Measurements from ENCODE around the gene TNPO3.
"Not testable (repeated sequence)": the region's sequence is repeated elsewhere in the genome, so short reads cannot be mapped to it uniquely, and the experiment has no call there.

Gene TNPO3

DNA sequence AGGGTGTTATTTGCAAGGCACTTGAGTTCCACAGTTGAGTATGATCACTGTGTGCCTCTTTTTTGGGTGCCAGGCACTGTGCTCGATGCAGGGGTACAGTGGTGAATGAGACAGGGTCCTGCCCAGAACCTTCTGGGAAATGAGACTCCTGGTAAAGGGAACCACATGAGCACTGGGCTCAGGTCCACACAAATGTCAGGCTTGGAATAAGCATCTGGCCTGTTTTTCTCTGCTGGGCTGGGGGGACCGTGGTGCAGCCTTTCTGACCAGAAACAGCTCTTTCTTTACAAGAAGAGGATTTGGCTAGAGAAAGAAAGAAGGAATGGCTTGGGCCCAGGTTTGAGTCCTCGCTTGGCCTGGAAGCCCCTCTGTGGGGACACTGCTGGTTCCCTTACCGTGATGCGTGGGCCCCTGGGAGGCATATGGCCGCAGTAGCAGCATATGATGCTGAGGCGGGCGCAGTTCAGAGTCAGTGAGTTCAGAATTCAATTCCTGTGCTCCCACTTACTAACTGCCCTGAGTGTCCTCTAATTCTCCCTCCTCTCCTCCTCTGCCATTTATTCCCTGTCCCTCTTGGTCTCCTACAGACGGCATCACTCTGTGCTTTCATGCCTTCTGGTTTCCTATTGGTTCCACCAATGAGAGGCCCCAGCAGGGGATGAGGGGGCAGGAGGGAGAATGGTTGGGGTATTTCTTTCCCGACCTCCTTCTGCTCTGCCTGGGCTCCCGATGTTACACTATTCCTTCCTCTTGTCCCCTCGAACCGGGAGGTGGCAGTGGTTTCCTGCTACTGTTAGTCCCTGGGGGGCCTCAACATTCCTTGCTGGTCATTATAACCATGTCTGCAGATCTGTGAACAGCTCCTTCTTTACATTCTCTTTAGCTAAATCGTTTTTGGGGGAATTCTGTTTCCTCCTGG is 134.8 kb downstream of the TNPO3 start:
- no peak for DNase-seq

- no peak for DNase-seq
Observed at GRCh38 chr7:128919241-128919640, 135.7 kb downstream of the TNPO3 start.

GRCh38 chr7:128918016-128918665 is 136.8 kb downstream of the TNPO3 start:
- DNase-seq: no peak

DNA sequence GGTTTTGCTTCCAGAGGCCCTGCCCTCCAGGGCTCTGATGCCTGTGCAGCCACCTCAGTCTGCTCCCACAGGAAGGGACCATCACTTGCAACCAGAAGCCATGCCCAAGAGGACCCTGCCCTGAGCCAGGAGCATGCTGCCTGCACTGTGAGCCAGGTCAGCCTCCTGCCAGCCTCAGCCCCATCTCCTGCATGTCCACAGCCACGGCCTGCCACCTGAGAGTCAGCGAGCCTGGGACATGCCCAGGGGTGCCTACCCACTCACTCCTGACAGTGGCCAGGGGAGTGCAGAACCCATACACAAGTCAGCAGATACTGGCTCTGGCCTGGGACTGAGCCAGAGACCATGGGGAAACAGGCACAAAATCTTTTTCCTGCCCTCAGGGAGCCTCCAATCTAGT is 137.8 kb downstream of the TNPO3 start:
- no peak for DNase-seq

- DNase-seq: no peak
Observed at GRCh38 chr7:128916643-128916915, 138.3 kb downstream of the TNPO3 start.

DNA sequence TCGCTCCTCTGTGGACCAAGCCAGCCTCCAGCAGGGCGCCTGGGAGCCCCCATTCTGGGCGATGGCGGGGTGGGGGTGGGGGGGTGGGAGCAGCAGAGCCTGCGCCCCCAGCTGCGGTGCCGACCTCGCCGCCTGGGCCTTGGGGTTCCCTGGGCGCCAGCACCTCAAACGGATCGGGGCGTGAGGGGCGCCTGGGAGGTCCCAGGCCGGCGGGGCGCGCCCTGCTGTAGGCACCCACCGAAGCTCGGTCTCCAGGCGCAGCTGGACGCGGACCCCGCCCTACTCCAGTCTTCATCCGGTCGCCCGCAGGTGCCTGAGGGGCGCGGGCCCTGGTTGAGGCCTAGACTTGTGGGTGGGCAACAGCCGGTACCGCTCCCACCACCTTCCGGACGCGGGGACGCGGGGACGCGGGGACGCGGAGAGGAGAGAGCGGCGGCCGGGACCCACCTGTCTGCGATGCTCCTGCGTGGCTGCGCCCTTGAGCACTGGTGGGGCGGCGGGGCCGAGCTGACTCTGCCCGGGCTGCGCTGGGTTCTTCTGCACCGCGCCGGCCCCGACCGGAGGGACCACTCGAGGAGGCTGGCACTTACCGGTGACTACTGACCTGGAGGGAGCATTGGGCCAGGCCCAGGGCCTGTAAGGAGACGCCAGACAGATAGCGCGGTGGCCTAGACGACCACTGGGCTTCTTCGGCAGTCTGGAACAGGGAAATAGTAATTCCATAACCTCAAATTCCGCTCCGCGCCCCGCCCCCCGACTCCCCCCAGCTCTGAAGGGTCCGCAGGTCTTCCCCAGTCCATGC is 138.9 kb downstream of the TNPO3 start:
- no peak for DNase-seq

DNA sequence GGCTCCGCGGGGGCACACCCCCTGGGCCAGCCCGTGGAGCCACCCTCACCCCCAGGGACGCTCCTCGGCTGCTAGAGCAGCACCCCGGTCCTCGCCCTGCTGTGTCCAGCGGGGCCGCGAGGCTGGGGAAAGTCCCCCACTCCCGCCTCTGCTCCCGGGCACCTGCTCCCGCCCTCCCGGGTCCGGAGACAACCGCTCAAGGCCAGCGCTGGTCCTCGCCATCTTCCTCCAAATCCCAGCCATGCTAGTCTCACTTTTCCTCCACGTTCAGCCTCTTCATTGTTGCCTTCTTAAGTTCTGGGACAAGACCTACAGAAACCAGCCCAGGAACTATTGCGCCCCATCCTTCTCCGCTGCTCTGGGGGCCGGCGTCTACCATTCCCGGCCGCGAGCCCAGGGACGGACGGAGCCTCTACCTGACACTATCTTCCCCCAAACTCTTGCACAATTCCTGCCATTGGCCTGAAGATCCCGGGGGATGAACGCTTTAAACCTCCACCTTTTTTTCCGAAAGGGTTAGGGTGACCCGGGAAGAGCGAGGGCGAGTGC is 139.6 kb downstream of the TNPO3 start:
- DNase-seq: no peak

- DNase-seq: no peak
Observed at GRCh38 chr7:128914566-128915151, 140.3 kb downstream of the TNPO3 start.

DNA sequence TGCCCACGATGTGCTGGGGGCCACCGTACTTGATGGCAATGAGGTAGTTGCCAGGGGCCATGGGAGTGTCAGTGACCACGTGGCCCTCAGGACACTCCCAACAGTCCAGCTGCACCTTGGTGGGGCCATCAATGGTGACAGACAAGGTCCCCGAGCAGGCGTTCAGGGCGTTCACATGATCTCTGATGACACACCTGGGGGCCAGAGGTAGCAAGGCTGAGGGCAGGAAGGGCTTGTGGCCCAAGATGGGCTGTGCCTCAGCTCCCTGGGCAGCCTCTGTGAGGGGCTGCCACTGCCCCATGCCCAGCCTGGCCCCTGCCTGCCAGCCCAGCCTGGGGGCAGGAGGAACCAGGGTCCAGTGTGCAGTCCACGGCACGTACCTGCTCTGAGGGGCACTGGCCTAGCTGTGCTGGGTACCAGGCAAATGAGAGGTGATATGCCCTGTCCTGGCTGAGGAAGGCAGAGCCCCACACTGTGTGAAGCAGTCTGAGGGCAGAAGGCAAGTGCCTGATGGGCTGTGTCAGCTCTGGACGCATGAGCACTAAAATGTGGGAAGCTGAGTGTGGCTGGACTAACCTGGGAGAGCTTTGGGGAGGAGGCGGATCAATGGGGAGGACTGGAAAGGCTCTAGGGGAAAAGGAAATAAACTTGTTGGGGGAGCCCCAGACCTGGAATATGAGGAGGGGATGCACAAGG is 140.9 kb downstream of the TNPO3 start:
- DNase-seq: no peak

- DNase-seq: not testable (repeated sequence)
Observed at GRCh38 chr7:128912709-128913495, 142.0 kb downstream of the TNPO3 start.

- DNase-seq: no peak
Observed at GRCh38 chr7:128912281-128912680, 142.6 kb downstream of the TNPO3 start.

- no peak for DNase-seq
Observed at GRCh38 chr7:128911423-128912031, 143.4 kb downstream of the TNPO3 start.

GRCh38 chr7:128910569-128910945 is 144.4 kb downstream of the TNPO3 start, which contains the start of gene KCP:
KCP (minus strand) TSS chr7:128910709; CDS start chr7:128910676, 33 bp downstream.
- DNase-seq: no peak

DNA sequence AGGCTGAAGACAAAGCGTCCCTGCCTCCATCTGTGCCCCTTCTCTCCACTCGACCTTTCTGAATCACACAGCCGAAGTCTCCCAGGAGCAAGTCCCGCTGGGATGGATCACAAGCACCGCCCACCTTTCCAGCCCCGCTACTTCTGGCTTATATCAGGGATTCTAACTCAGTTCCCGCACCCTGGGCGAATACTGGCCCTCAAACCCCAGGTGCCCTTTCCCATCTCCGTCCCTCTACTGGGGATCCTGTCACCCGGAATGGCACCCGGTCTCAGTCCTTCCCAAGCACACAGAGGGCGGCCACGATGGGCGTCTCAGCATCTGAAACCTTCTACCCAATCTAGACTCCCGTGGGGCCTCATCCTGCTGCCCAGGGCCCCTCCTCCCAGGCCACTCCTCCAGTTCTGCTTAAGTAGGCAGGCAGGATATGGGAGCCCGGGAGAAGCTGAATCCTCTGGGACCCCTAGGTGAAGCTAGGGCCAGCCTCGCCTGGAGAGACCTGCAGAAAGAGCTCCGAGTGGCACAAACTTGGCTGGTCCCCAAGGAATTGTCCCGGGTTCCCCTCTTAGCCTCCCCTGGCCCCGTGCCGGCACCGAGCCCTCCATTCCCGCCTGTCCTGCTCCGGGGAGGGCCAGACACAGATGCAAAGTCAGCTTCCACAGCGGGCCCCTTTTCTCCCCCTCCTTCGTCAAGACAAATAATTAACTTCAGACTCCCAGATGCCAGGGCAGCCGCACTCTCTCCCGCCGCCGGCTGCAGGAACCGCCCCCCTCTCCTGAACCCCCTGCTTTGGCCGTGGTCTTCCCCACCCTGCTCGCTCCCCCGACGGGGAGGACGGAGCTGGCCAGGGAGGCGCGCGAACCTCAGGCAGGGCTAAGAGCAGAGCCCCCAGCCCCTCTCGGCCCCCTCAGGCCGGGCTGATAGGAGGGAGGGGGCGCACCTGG is 145.0 kb downstream of the TNPO3 start:
- no peak for DNase-seq

DNA sequence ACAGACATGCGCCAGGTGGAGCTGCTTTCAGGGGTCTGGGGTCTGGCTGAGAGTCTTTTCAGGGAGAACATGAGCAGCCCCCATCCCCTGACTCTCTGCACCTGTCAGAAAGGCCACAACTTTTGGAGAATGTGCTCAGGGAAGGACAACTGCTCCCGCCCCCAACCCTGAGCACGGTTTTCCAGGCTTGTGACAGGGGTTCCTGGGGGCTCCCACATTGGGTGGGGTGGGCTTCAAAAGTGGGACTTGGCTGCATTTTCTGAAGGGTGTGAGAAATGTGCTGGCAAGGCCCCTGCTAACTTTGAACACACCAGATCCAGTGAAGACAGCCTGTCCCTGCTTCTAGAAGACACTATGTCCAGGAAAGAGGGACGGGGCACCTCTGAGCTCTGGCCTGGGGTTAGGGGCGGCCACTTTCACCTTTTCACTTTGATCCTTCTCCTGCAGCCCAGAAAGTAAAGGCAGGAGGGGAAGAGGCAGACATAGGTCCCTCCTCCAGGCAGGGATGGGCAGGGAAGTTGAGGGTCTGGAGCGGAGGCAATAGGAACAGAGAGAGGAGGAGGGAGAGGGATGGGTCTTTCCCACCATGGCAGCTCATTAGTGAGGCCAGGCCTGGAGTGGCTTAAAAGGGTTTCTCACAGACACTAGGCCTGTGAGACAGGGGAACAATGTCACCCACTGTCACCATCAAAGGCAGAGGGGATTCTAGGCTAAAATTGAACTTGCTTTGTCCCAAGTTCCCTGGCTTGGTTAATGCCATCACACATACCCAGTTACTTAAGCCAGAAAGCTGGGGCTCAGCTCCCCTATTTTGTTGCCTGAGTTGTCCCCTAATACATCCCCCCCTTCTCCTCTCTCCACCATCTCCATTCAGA is 145.9 kb downstream of the TNPO3 start:
- DNase-seq: no peak

DNA sequence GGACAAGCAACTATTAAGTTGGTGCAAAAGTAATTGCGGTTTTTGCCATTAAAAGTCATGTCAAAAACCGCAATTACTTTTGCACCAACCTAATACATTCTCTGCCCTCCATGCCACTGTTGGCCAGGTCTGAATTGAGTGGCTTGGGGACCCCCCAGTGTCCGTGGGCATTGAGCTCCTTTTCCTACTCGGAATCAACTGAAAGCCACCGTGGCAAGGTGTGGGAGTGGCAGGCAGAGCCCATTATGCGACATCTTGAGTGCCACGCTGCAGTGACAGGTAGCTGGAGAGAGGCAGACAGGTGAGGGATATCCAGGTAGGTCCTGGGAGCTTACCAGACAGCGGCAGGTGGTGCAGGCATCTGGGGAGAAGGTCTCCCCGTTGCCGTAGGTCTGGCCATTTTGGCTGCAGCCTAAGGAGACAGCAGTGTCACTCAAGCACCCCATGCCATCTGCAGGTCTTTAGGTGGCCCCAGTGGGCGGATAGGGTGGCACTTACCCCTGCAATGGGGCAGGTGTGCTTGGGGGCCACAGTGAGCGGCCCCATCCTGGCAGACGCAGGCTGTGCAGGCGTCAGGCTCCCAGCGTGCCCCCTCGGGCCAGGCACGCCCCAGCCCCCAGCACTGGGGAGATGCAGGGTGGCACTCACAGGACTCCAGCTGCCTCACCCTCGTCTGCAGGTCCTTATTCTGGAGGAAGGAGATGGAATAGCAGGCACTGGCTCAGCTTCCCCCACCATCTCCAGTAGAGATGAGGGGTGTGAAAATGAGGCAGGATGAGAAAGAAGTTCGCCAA is 147.9 kb downstream of the TNPO3 start:
- no peak for DNase-seq

DNA sequence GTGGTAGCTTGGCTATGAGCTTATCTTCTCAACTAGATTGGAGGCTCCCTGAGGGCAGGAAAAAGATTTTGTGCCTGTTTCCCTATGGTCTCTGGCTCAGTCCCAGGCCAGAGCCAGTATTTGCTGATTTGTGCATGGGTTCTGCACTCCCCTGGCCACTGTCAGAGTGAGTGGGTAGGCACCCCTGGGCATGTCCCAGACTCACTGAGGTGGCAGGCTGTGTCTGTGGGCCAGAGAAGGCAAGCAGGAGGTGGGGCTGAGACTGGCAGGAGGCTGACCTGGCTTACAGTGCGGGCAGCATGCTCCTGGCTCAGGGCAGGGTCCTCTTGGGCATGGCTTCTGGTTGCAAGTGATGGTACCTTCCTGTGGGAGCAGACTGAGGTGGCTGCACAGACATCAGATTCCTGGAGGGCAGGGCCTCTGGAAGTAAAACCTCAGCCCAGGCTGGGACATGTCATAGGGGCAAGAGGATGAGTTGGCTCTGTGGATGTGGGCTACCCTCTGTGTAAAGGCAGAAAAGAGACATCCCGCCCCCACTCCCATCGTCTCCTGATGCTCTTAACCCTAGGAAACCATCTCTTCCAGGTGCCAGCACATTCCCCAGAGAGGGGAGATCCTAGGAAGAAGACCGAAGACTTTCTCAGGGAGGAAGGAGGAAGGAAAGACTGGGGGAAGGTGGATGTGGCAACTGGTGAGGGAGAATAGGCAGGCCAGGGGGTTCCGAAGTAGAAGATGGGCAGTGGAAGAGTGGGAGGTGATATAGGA is 148.7 kb downstream of the TNPO3 start:
- DNase-seq: no peak
